HepG2 (cell line): ENCODE results near the gene PANK4. TPM values are rescaled to one million over a fixed set of nuclear protein-coding genes. Genes with fewer than 3 reads are reported as not detected.

ENCODE experiments used
- ARID2 ChIP-seq: sonication (generic); formaldehyde crosslinking; IDR thresholded peaks from 2 replicates; pipeline ENCODE4 v1.8.1; 2022; ENCODE audit warnings: mild to moderate bottlenecking, missing genetic modification reagents, borderline replicate concordance
- DBP ChIP-seq: sonication (generic); formaldehyde crosslinking; IDR thresholded peaks from 2 replicates; pipeline ENCODE4 v1.4.0; 2020; ENCODE audit warnings: missing genetic modification reagents; ENCODE audit errors: not compliant biosample characterization
- GPBP1L1 ChIP-seq: sonication (generic); formaldehyde crosslinking; IDR thresholded peaks from 2 replicates; pipeline ENCODE4 v1.5.0; 2020; ENCODE audit warnings: mild to moderate bottlenecking, missing genetic modification reagents
- HBP1 ChIP-seq: IDR thresholded peaks from 2 replicates; pipeline ENCODE4 v1.6.1; 2016; ENCODE audit warnings: low read depth, control low read depth
- HOXA3 ChIP-seq: sonication (generic); formaldehyde crosslinking; IDR thresholded peaks from 2 replicates; pipeline ENCODE4 v1.5.0; 2020; ENCODE audit warnings: missing genetic modification reagents
- MEF2D ChIP-seq: sonication (generic); formaldehyde crosslinking; IDR thresholded peaks from 2 replicates; pipeline ENCODE4 v1.5.1; 2020; ENCODE audit warnings: mild to moderate bottlenecking, missing genetic modification reagents
- PAWR ChIP-seq: sonication (generic); formaldehyde crosslinking; IDR thresholded peaks from 2 replicates; pipeline ENCODE4 v1.4.0; 2020; ENCODE audit warnings: missing genetic modification reagents, mild to moderate bottlenecking, borderline replicate concordance
- RARA ChIP-seq: IDR thresholded peaks from 2 replicates; pipeline ENCODE4 v1.6.1; 2016; ENCODE audit warnings: missing genetic modification reagents, missing compliant biosample characterization
- RBFOX2 ChIP-seq: fragments of 200-400 bp; formaldehyde crosslinking; IDR thresholded peaks from 2 replicates; pipeline ENCODE4 v1.6.1; 2017; ENCODE audit warnings: low read depth, mild to moderate bottlenecking, low read length
- REXO4 ChIP-seq: sonication (generic); formaldehyde crosslinking; IDR thresholded peaks from 2 replicates; pipeline ENCODE4 v1.8.0; 2022; ENCODE audit warnings: missing genetic modification reagents, mild to moderate bottlenecking, borderline replicate concordance
- SIX4 ChIP-seq: sonication (generic); formaldehyde crosslinking; IDR thresholded peaks from 2 replicates; pipeline ENCODE4 v1.4.0; 2020; ENCODE audit warnings: missing genetic modification reagents
- SMAD1 ChIP-seq: sonication (generic); formaldehyde crosslinking; IDR thresholded peaks from 2 replicates; pipeline ENCODE4 v1.4.0; 2020; ENCODE audit warnings: missing genetic modification reagents, low read depth, mild to moderate bottlenecking, borderline replicate concordance
- SOX5 ChIP-seq: IDR thresholded peaks from 2 replicates; pipeline ENCODE4 v1.6.1; 2016; ENCODE audit warnings: borderline replicate concordance
- SUZ12 ChIP-seq: fragments of 150-350 bp; IDR thresholded peaks from 2 replicates; pipeline ENCODE4 v1.6.1; 2014; ENCODE audit warnings: low read depth, low read length
- TCF12 ChIP-seq, 2 experiments: fragments of 450-650 bp in 1 of 2; sonication (generic) in 1 of 2; formaldehyde crosslinking in 1 of 2; IDR thresholded peaks; 2 replicates each; pipeline versions ENCODE4 v1.6.1 to v1.8.0; 2017 to 2022; ENCODE audit warnings: antibody characterized with exemption in 1 of 2, mild to moderate bottlenecking in 1 of 2, missing genetic modification reagents in 1 of 2, moderate library complexity in 1 of 2
- ZBTB20 ChIP-seq: sonication (generic); formaldehyde crosslinking; IDR thresholded peaks from 2 replicates; pipeline ENCODE4 v1.8.1; 2023; ENCODE audit warnings: missing genetic modification reagents, low read depth, mild to moderate bottlenecking, borderline replicate concordance
- ZBTB26 ChIP-seq: IDR thresholded peaks from 2 replicates; pipeline ENCODE4 v1.6.1; 2016; ENCODE audit warnings: missing compliant biosample characterization, missing genetic modification reagents, borderline replicate concordance
- ZFP62 ChIP-seq: sonication (generic); formaldehyde crosslinking; IDR thresholded peaks from 2 replicates; pipeline ENCODE4 v1.4.0; 2020; ENCODE audit warnings: missing genetic modification reagents
- ZKSCAN8 ChIP-seq: IDR thresholded peaks from 2 replicates; pipeline ENCODE4 v1.6.1; 2016; ENCODE audit warnings: borderline replicate concordance, missing genetic modification reagents, missing compliant biosample characterization
- ZNF225 ChIP-seq: sonication (generic); formaldehyde crosslinking; IDR thresholded peaks from 2 replicates; pipeline ENCODE4 v1.4.0; 2020; ENCODE audit warnings: mild to moderate bottlenecking, missing genetic modification reagents
- ZNF337 ChIP-seq: sonication (generic); formaldehyde crosslinking; IDR thresholded peaks from 2 replicates; pipeline ENCODE4 v1.5.1; 2020; ENCODE audit warnings: missing genetic modification reagents, low read depth, mild to moderate bottlenecking, borderline replicate concordance
- ZNF34 ChIP-seq: sonication (generic); formaldehyde crosslinking; IDR thresholded peaks from 2 replicates; pipeline ENCODE4 v1.4.0; 2020; ENCODE audit warnings: mild to moderate bottlenecking, missing genetic modification reagents, borderline replicate concordance
- ZNF563 ChIP-seq: sonication (generic); formaldehyde crosslinking; IDR thresholded peaks from 2 replicates; pipeline ENCODE4 v1.8.0; 2022; ENCODE audit warnings: mild to moderate bottlenecking, moderate library complexity, missing genetic modification reagents
- ZNF776 ChIP-seq: sonication (generic); formaldehyde crosslinking; IDR thresholded peaks from 2 replicates; pipeline ENCODE4 v1.4.0; 2020; ENCODE audit warnings: mild to moderate bottlenecking, missing genetic modification reagents
- ZNF790 ChIP-seq: sonication (generic); formaldehyde crosslinking; IDR thresholded peaks from 2 replicates; pipeline ENCODE4 v1.8.0; 2022; ENCODE audit warnings: missing genetic modification reagents, mild to moderate bottlenecking, borderline replicate concordance
- ZSCAN25 ChIP-seq: sonication (generic); formaldehyde crosslinking; IDR thresholded peaks from 2 replicates; pipeline ENCODE4 v1.8.0; 2022; ENCODE audit warnings: mild to moderate bottlenecking, missing genetic modification reagents
- polyA plus RNA-seq, 8 experiments: library from polyadenylated mRNA; depleted of rRNA in 3 of 8; stranded (reverse) in 7 of 8; unstranded in 1 of 8; fragments of >200 nt; fragmentation: Illumina TruSeq in 4 of 8; extraction: Trizol in 4 of 8; gene quantifications; 2 replicates each; pipeline versions ENCODE4 v1.2.1 to v1.2.3, GENCODE V29; 2011 to 2016; ENCODE audit warnings: low read depth in 4 of 8, missing spikeins in 1 of 8, mixed read lengths in 1 of 8; ENCODE audit not compliant: insufficient read depth in 1 of 8
- total RNA-seq, 5 experiments: library from RNA; depleted of rRNA; stranded (reverse); fragments of >200 nt; fragmentation: Illumina TruSeq; extraction: Trizol; gene quantifications; 2 replicates each; pipeline ENCODE4 v1.2.3, GENCODE V29; 2016; ENCODE audit warnings: low read depth in 1 of 5

The PANK4 gene
- total and polyA plus RNA-seq, 2 of the 13 experiments (the other 11 are each of a cell fraction or from before 2014, with no cell fraction given): 17.4 to 19.3 TPM

- TF ChIP-seq RARA (CRISPR knock-in tag): peak; percentile 59
- TF ChIP-seq ZFP62 (CRISPR knock-in tag): no peak
- peak; percentile 50; the same call in 1 of the 2 replicates for TF ChIP-seq ZNF776 (CRISPR knock-in tag)
- TF ChIP-seq SUZ12: no peak
- peak; percentile 89; the same call in 1 of the 2 replicates for TF ChIP-seq ZNF563 (CRISPR knock-in tag)
- TF ChIP-seq HOXA3 (CRISPR knock-in tag): peak; percentile 54; the same call in 1 of the 2 replicates
- TF ChIP-seq DBP (CRISPR knock-in tag): no peak
- TF ChIP-seq SIX4 (CRISPR knock-in tag): no peak
- TF ChIP-seq ZNF34 (CRISPR knock-in tag): no peak
- TF ChIP-seq ARID2 (CRISPR knock-in tag): 0 out of 2 replicates have a peak, but pooled peaks have one; percentile 28
- TF ChIP-seq HBP1 (CRISPR knock-in tag): no peak
- peak; percentile 52; the same call in 1 of the 2 replicates for TF ChIP-seq ZBTB26 (CRISPR knock-in tag)
- TF ChIP-seq ZKSCAN8 (CRISPR knock-in tag): no peak
- TF ChIP-seq SMAD1 (CRISPR knock-in tag): no peak
- peak; percentile 94 for TF ChIP-seq ZNF790 (CRISPR knock-in tag)
- no peak for TF ChIP-seq ZNF225
- no peak for TF ChIP-seq ZNF337 (CRISPR knock-in tag)
- peak; percentile 52; the same call in 1 of the 2 replicates for TF ChIP-seq ZSCAN25 (CRISPR knock-in tag)
- no peak for TF ChIP-seq GPBP1L1
- peak; percentile 75; the same call in 1 of the 2 replicates for TF ChIP-seq ZBTB20 (CRISPR knock-in tag)
- no peak for TF ChIP-seq TCF12 (IDR thresholded peaks at IDR 0.05)
- 0 out of 2 replicates have a peak, but pooled peaks have one; percentile 54 for TF ChIP-seq TCF12 (CRISPR knock-in tag; IDR thresholded peaks at IDR 0.05)
- TF ChIP-seq RBFOX2: peak; percentile 31; the same call in 1 of the 2 replicates
- TF ChIP-seq SOX5: peak; percentile 40
- TF ChIP-seq MEF2D (CRISPR knock-in tag): peak; percentile 60
- TF ChIP-seq REXO4: no peak
- no peak for TF ChIP-seq PAWR (CRISPR knock-in tag)
Measured at GRCh38 chr1:2555634-2556276, 29.4 kb upstream of the PANK4 start (continued).
